Activated T-helper 17 cell treated with anti-CD3 and anti-CD28 coated beads, Interleukin-2, amount 50 U/mL, for 72 hours (primary cell): ENCODE measurements around the gene ANKRD50. TPM values are rescaled to one million over a fixed set of nuclear protein-coding genes. Genes with fewer than 3 reads are reported as not detected.

Experiments used
- ATAC-seq: fragments of 150-1000 bp; cut with Tn5 transposase; replicated peaks from 2 replicates; pipeline ENCODE4 v1.10.0; 2021; ENCODE audit warnings: mild to moderate bottlenecking, moderate library complexity
- H3K27ac Mint-ChIP-seq: one replicate; pipeline ENCODE4 v1.8.0; 2022; ENCODE audit warnings: mixed read lengths
- H3K27me3 Mint-ChIP-seq: one replicate; pipeline ENCODE4 v1.8.0; 2022; ENCODE audit warnings: mixed read lengths
- H3K36me3 Mint-ChIP-seq: one replicate; pipeline ENCODE4 v1.8.0; 2022; ENCODE audit warnings: low read depth, mild to moderate bottlenecking, mixed read lengths
- H3K4me1 Mint-ChIP-seq: one replicate; pipeline ENCODE4 v1.8.0; 2022; ENCODE audit warnings: mixed read lengths
- H3K4me3 Mint-ChIP-seq: one replicate; pipeline ENCODE4 v1.8.0; 2022; ENCODE audit warnings: mild to moderate bottlenecking, mixed read lengths
- H3K9me3 Mint-ChIP-seq: one replicate; pipeline ENCODE4 v1.8.0; 2022; ENCODE audit warnings: mixed read lengths
- total RNA-seq, 2 donors: library from RNA; stranded (reverse); gene quantifications; one replicate each; pipeline ENCODE4 v1.2.3, GENCODE V29; 2022

ANKRD50 gene
- total RNA-seq, 2 donors from 2014 or later = 0.53 to 0.80 TPM

- no peaks in the 10 kb centered on the region for H3K36me3 Mint-ChIP-seq
- H3K9me3 Mint-ChIP-seq = no peaks in the 10 kb centered on the region
- no peaks in the 10 kb centered on the region for H3K27me3 Mint-ChIP-seq
- H3K4me3 Mint-ChIP-seq = no peak overlapping the region
- ATAC-seq = no peak
- no peaks in the 10 kb centered on the region for H3K4me1 Mint-ChIP-seq
- H3K27ac Mint-ChIP-seq = no peak overlapping the region
Measured at GRCh38 chr4:124635331-124635730, 77.2 kb downstream of the ANKRD50 start.

DNA sequence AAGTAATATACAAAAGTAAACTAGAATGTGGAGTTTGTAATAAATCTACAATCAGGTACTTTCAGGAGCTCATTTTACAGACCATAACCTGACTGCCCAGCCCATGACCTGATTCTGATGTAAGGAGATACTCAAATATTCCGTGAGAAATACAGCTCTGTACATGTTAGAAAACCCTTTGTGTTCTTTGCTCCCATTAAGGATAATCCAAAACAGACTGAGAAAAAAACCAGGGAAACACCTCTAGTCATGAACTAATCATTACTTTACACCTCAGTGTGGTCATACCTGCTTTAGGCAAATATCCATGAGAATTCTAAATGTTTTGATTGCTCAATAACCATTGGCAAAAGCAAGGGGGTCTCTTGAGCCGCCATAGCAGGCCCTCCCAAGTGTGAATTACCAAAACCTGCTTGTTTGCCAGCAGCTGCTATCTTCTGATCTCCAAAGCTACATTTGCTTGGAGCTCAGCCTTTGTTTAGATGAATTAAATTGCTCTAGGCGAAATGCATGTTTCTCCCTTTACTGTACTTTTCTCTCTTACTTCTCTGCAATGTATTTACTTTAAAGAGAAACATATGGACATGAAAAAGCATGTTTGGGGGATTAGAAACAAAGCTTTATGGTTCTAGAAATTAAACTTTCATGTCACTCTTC is 79.1 kb downstream of the ANKRD50 start:
- no peaks in the 10 kb centered on the region for H3K36me3 Mint-ChIP-seq
- H3K4me1 Mint-ChIP-seq = no peaks in the 10 kb centered on the region
- no peaks in the 10 kb centered on the region for H3K27me3 Mint-ChIP-seq
- no peak for ATAC-seq
- H3K9me3 Mint-ChIP-seq = no peaks in the 10 kb centered on the region
- H3K4me3 Mint-ChIP-seq = no peak overlapping the region
- no peak overlapping the region for H3K27ac Mint-ChIP-seq

GRCh38 chr4:124632439-124632838 is 80.1 kb downstream of the ANKRD50 start:
- H3K9me3 Mint-ChIP-seq = no peaks in the 10 kb centered on the region

GRCh38 chr4:124631760-124632159 is 80.8 kb downstream of the ANKRD50 start:
- Mint-ChIP-seq H3K27me3 (no peaks in the 10 kb centered on the region), H3K27ac (no peak overlapping the region), H3K4me1 (no peaks in the 10 kb centered on the region), H3K9me3 (no peaks in the 10 kb centered on the region), H3K36me3 (no peaks in the 10 kb centered on the region), H3K4me3 (no peak overlapping the region)
- no peak for ATAC-seq

More at GRCh38 chr4:124632439-124632838, 80.1 kb downstream of the ANKRD50 start:
- H3K27me3 Mint-ChIP-seq = no peaks in the 10 kb centered on the region
- H3K27ac Mint-ChIP-seq = no peak overlapping the region
- no peak for ATAC-seq
- no peaks in the 10 kb centered on the region for H3K4me1 Mint-ChIP-seq
- no peak overlapping the region for H3K4me3 Mint-ChIP-seq
- H3K36me3 Mint-ChIP-seq = no peaks in the 10 kb centered on the region

- no peaks in the 10 kb centered on the region for H3K27me3 Mint-ChIP-seq
- H3K4me3 Mint-ChIP-seq = no peak overlapping the region
- H3K36me3 Mint-ChIP-seq = no peaks in the 10 kb centered on the region
- no peaks in the 10 kb centered on the region for H3K4me1 Mint-ChIP-seq
- H3K9me3 Mint-ChIP-seq = no peaks in the 10 kb centered on the region
- no peak overlapping the region for H3K27ac Mint-ChIP-seq
- ATAC-seq = no peak
Measured at GRCh38 chr4:124629681-124630080, 82.9 kb downstream of the ANKRD50 start.
